ENCODE results near the gene INCENP.

Gene INCENP

GRCh38 chr11:62124186-62125113 is 639 bp downstream of the INCENP start:
- peak; percentile 28 for DNase-seq (ENCODE audit: low spot score)
- no peak for FAIRE-seq

DNA sequence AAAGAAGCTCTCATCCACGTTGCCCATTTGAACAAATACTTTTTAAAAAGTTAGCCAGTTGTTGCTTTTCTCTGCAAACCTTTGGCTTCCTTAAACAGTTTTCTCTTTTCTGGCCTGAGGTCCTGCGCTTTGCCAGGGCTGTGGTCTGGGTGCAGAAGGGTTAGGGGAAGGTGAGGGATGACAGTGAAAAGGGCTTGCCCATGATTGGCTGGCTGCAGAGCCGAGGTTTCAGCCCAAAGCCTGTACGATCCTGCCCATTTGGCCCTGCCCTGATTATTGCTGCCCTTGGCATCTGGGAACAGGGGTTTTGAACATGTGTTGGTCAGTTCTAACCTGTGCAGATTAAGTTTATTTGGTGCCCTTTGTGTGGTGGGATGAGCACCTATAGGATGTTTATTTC is 1.5 kb downstream of the INCENP start:
- FAIRE-seq: no peak

DNA sequence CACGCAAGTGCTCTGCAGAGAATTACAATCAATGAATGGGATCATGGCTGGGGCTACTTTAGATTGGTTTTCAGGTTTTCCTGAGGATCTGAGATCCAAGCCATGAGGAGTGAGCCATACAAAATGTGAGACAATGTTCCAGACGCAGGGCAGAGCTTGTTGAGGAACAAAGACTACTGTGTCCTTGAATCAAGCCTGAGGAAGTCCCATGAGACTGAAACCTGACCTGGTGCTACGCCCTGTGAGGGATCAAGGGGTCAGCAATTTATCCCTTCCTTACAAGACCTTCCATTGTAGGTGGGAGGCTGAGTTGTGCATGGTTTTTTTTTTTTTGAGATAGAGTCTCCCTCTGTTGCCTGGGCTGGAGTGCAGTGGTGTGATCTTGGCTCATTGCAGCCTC is 2.1 kb downstream of the INCENP start:
- no peak for FAIRE-seq
- no peak for DNase-seq (ENCODE audit: low spot score)

More for the DNA sequence above, 1.5 kb downstream of the INCENP start:
- DNase-seq (ENCODE audit: low spot score): no peak

DNA sequence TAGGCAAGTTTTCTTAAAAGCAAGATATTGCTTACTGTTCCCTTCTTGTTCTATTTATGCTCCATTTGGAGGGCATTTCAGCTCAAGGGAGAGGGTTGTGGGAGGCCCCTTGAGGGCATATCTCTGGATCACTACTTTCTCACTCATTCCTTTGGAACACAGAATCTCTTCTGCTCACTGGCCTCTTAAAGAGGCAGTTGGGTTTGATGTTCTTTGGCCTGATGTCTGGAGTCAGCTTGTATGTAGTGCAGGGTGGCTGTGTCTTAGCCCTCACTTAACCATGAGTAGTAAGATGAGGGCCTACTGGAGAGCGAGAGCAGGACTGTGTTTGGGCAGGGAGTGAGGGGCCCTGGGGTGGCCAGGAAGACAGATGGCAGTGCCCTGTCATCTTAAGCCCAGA is 3.6 kb downstream of the INCENP start:
- no peak for DNase-seq (ENCODE audit: low spot score)
- FAIRE-seq: no peak

DNA sequence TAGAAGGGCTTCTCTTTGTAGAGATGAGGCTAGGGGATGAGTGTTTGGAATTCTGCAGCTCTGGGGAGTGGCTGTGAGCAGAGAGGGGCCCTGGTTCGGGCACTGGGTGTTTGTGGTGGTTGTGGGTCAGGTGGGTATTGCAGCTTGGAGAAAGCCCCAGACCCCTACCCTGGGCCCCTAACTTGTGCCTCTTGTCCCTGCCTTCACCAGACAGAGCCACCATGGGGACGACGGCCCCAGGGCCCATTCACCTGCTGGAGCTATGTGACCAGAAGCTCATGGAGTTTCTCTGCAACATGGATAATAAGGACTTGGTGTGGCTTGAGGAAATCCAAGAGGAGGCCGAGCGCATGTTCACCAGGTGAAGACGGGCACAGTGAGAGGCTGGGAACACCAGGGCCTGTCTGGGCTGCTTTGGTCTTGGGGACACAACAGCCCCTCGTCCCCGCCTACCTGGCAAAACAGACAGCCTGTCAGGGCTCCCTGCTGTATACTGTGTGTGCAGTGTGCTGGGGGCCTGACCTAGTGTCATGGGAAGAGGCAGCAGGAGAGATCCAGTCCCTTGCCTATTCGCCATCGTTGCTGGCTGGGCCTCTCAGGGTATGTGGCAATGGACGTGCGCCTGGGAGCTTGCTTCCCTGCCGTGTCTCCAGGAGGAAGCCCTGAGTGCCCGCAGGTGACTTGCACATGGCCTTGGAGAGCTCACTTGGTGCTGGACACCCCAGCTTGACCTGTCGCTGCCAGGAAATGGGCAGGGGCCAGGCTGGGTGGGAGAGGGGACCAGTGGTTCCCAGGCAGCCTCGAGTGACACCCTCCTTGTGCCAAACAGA is 4.3 kb downstream of the INCENP start:
- no peak for DNase-seq (ENCODE audit: low spot score)
- no peak for FAIRE-seq

- FAIRE-seq: no peak
Observed at GRCh38 chr11:62128835-62129234, 5.0 kb downstream of the INCENP start.

GRCh38 chr11:62129590-62130282 is 5.9 kb downstream of the INCENP start:
- DNase-seq (ENCODE audit: low spot score): no peak

More at GRCh38 chr11:62128835-62129234, 5.0 kb downstream of the INCENP start:
- no peak for DNase-seq (ENCODE audit: low spot score)

GRCh38 chr11:62130283-62131169 is 6.7 kb downstream of the INCENP start:
- no peak for FAIRE-seq
- no peak for DNase-seq (ENCODE audit: low spot score)

More at GRCh38 chr11:62129590-62130282, 5.9 kb downstream of the INCENP start:
- FAIRE-seq: no peak

DNA sequence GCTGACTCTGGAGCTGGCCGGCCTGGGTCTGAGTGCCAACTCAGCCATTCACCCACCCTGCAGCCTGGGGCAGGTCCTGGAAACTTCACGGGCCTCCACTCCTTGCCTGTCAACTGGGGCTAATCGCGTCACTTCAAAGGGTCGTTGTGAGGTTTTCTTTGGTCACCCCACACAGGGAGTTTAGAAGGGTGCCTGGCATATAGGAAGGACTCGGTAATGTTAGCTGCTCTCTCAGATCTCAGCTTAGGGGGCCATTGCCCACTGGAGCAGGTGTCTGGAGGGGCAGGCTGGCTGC is 7.3 kb downstream of the INCENP start:
- DNase-seq (ENCODE audit: low spot score): no peak
- no peak for FAIRE-seq

- DNase-seq (ENCODE audit: low spot score) (no peak), FAIRE-seq (no peak)
Observed at GRCh38 chr11:62132191-62132590, 8.4 kb downstream of the INCENP start.

- no peak for FAIRE-seq
Observed at GRCh38 chr11:62132689-62133293, 9.0 kb downstream of the INCENP start.

GRCh38 chr11:62133328-62134065 is 9.7 kb downstream of the INCENP start:
- DNase-seq (ENCODE audit: low spot score) (no peak), FAIRE-seq (no peak)

More at GRCh38 chr11:62132689-62133293, 9.0 kb downstream of the INCENP start:
- no peak for DNase-seq (ENCODE audit: low spot score)

DNA sequence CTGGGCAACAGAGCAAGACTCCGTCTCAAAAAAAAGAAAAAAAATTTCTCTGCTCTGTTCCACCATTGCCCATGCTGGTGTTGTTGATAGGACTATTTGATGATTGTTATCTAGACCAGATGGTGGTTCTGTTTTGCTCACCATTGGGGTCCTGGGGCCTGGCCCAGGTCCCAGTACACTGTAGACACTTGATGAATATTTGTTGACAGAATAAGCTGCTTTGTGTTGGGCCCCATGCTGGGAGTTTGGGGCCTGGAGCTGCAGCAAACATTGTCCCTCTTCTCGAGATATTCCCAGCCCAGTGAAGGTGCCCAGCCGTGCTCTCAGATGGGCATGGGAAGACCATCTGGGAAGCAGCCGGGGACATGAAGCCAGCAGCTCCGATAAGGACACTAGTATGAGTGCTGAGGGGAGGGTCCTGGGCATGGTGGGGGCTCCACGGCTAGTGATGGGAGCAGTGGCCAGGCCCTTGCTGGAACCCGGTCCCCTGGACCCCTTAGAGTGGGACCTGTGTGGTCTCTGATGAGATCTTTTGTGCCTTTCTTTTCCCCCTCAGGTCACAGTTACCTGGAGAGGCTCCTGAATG is 13.6 kb downstream of the INCENP start:
- no peak for FAIRE-seq
- DNase-seq (ENCODE audit: low spot score): no peak

DNA sequence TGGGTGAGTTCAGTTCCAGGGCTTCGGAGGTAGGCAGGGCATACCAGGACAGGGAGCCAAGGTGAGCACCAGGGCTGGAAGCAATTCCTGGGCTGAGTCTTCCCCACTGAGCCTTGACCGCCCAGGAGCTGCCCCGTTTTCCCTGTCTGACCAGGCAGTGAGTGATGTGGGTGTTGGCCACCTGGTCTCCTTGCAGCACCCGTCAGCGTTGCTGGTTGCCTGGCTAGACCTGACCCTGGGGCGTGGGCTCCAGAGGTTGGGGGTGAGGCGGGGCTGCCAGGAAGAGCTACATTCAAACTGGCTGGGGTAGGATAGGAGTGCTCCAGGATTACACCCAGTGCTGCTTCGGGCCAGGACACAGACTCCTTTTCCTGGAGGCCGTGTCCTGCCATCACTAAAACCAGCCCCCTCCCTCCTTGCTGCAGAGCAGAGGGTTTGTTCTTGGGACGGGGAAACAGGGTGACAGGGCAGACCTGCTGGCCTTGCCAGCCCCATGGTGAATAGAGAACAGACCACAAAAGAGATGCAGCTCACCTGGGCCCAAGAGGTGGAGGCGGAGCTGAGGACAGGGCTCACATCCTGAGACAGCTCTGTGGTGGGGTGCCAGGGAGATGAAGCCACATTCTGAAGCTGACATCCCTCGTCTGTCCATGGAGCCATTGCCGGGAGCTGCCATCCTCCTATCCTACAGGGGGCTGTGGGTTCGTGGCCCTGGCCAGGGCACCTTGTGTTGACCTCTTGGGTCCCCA is 14.2 kb downstream of the INCENP start:
- FAIRE-seq (no peak), DNase-seq (ENCODE audit: low spot score) (no peak)

GRCh38 chr11:62138630-62139425 is 15.0 kb downstream of the INCENP start:
- FAIRE-seq: no peak

DNA sequence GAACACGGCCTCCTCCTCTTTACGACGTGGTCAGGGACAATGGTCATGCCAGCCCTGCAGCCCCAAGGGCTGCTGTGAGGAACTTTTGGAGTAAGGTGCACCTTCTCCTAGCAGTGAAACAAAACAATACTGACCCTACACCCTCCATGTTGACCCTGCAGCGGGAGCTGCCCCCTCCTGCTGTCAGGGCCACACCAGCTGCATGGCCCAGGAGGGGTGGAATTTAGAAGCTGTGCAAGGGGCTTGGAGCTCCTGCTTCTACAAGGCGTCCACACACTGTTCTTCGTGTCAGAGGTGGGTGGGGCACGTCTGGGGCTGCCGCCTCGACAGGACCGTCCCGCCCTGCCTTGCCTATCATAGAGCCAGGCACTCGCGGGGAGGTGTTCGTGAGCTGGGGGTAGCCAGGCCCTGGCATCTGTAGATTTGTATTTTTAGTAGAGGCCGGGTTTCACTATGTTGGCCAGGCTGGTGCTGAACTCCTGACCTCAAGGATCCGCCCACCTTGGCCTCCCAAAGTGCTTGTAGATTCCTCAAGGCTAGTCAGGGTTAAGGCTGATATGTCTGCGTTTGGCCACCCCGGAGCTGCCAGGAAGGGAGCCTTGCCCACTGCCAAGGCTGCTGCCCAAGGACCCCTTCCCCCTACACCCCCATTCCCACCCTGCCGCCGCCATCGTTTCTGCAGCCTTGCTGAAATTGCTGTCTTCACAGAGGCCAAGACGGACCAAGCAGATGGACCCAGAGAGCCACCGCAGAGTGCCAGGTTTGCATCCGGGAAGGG is 15.9 kb downstream of the INCENP start:
- no peak for FAIRE-seq
- no peak for DNase-seq (ENCODE audit: low spot score)

More at GRCh38 chr11:62138630-62139425, 15.0 kb downstream of the INCENP start:
- no peak for DNase-seq (ENCODE audit: low spot score)
